Parathyroid adenoma (tissue), 2 donors: ENCODE measurements around the gene EXOC4.

Experiments
- H2AFZ ChIP-seq: fragments of 300-600 bp; sonication (generic); one replicate; pipeline ENCODE4 v1.7.0; 2017; ENCODE audit warnings: antibody characterized with exemption, mild to moderate bottlenecking
- H3K27ac ChIP-seq: fragments of 300-600 bp; sonication (generic); one replicate; pipeline ENCODE4 v1.7.0; 2017
- H3K27me3 ChIP-seq: fragments of 300-600 bp; sonication (generic); one replicate; pipeline ENCODE4 v1.7.0; 2017; ENCODE audit warnings: low read length; ENCODE audit not compliant: control insufficient read depth, insufficient read depth
- H3K36me3 ChIP-seq: fragments of 300-600 bp; sonication (generic); one replicate; pipeline ENCODE4 v1.7.0; 2017; ENCODE audit warnings: low read length; ENCODE audit not compliant: control insufficient read depth, insufficient read depth
- H3K4me1 ChIP-seq: fragments of 300-600 bp; sonication (generic); one replicate; pipeline ENCODE4 v1.7.0; 2017; ENCODE audit warnings: control low read depth
- H3K4me2 ChIP-seq: fragments of 300-600 bp; sonication (generic); one replicate; pipeline ENCODE4 v1.7.0; 2017; ENCODE audit warnings: low read length
- H3K4me3 ChIP-seq: fragments of 300-600 bp; sonication (generic); one replicate; pipeline ENCODE4 v1.7.0; 2017; ENCODE audit warnings: low read depth, low read length
- H3K79me2 ChIP-seq: fragments of 300-600 bp; sonication (generic); one replicate; pipeline ENCODE4 v1.7.0; 2017; ENCODE audit warnings: control low read depth
- H3K9ac ChIP-seq: fragments of 300-600 bp; sonication (generic); one replicate; pipeline ENCODE4 v1.7.0; 2017; ENCODE audit warnings: mild to moderate bottlenecking
- H3K9me3 ChIP-seq: fragments of 300-600 bp; sonication (generic); one replicate; pipeline ENCODE4 v1.7.0; 2017; ENCODE audit warnings: low read length; ENCODE audit not compliant: control insufficient read depth
- CTCF ChIP-seq: fragments of 300-600 bp; sonication (generic); IDR thresholded peaks from one replicate; pipeline ENCODE4 v1.7.0; 2017; ENCODE audit warnings: antibody characterized with exemption, mild to moderate bottlenecking
- donor health status: primary hyperparathyroidism.

Gene EXOC4

DNA sequence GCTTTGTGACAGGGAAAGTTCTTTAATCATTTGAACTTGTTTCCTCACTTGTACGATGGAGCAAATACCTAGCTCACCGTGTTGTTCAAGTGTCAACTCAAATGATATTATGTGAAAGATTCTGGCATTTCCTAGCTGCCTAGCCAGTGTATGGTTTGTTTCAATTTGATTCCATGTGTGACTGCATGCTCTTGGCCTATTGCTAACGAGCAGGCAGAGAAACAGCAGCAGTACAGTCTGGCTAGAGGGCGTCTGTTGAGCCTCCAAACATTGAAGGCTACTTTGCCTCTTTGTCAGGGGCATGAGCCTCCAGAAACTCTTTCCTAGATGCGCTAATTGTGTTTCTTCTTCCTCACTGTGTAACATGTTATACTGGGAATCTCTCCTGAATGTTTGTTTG is 417.4 kb downstream of the EXOC4 start:
- Histone ChIP-seq H3K27me3 (no peaks in the 10 kb centered on the region), H3K9ac (no peak overlapping the region), H3K27ac (no peak overlapping the region), H3K4me2 (no peak overlapping the region), H3K36me3 (no peaks in the 10 kb centered on the region), H3K9me3 (no peaks in the 10 kb centered on the region), H2AFZ (no peak overlapping the region), H3K4me1 (peaks cover 2% of the 10 kb centered on the region), H3K4me3 (no peak overlapping the region), H3K79me2 (no peaks in the 10 kb centered on the region)
- TF ChIP-seq CTCF: no peak

DNA sequence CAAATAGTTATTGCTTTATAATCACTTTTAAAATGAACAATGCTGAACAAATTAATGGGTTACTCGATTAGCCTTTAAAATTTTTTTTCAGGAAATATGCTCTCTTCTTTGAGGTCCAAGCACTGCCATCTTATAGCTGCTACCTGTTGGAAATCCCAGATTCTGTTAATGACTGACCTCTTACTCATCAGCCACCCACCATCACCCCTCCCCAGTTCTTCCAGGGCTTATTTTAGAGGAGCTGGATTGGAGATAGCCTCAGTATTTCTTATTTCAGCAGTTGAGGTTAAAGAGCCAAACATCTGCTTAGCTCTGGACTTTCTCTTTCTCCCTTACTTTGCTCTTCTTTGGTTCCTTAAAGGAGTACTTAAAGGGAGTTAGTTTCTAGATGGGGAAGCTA is 420.0 kb downstream of the EXOC4 start:
- H3K27ac ChIP-seq: no peak overlapping the region
- H3K27me3 ChIP-seq: no peaks in the 10 kb centered on the region
- no peaks in the 10 kb centered on the region for H3K36me3 ChIP-seq
- peaks cover 2% of the 10 kb centered on the region for H3K4me1 ChIP-seq
- no peaks in the 10 kb centered on the region for H3K9me3 ChIP-seq
- TF ChIP-seq CTCF: no peak
- H3K4me2 ChIP-seq: no peak overlapping the region
- no peak overlapping the region for H3K9ac ChIP-seq
- no peak overlapping the region for H2AFZ ChIP-seq
- no peak overlapping the region for H3K4me3 ChIP-seq
- H3K79me2 ChIP-seq: no peaks in the 10 kb centered on the region

DNA sequence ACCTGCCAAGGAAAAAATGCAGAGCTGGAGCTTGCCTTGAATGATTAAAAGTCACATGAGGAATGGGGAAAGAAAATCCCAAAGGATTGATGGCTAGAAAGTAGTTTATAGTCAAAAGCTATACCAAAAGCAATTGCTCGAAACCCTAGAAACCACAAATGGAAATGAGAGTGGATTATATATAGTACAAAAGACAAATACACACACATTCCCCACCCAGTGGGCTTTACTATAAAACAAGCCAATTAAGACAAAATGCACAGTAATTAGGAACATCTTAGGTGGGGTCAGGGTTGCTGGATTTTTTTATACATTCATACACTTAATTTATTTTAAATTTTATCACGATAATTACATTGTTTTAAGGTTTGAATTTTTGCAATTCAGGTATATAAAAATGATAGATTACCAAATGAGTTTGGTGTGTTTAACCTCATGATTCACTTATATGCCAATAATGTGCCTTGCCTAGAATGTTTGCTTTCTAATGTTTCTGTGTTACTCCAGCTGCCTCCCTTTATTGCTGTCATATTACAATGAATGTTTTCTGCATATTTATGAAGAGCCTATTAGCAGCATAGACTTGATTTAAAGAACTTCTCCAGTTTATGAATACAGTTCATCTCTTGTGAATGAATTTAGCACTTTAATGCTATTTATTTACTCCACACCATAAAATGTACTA is 421.3 kb downstream of the EXOC4 start:
- no peak overlapping the region for H3K4me3 ChIP-seq
- H3K4me1 ChIP-seq: peaks cover 2% of the 10 kb centered on the region
- no peak for TF ChIP-seq CTCF
- H3K36me3 ChIP-seq: no peaks in the 10 kb centered on the region
- H3K79me2 ChIP-seq: no peaks in the 10 kb centered on the region
- H3K9me3 ChIP-seq: no peaks in the 10 kb centered on the region
- no peak overlapping the region for H2AFZ ChIP-seq
- H3K27me3 ChIP-seq: no peaks in the 10 kb centered on the region
- no peak overlapping the region for H3K27ac ChIP-seq
- H3K9ac ChIP-seq: no peak overlapping the region
- H3K4me2 ChIP-seq: no peak overlapping the region

DNA sequence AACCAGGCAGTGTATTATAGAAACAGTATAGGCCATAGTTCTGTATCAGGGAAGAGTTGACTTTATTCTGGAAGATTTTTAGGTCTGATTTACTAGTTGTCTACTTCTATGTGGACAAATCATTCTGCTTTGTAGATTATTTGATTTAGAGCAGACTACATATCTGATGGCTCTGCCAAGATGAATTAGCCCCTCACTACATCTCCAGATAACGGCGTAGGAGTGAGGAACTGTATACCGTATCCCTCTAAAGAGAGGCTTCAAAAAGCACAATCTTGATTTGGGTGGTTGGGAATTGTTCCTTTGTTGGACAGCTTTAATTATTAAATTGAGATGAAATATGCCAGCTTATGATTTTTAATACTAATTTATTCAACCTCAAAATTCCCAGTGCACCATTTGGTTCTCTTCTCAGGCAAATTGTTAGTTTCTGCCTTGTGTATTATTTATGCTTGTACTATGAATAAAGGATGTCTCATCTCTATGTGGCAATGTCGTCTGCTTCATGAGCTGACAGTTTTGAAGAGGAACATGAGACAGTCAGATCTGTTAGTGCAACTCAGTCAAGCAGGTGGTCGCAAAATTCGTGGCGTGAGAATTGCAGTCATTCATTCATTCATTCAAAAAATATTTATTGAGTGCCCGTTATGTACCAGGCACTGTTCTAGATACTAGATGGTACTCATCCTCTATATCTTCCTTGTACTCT is 422.8 kb downstream of the EXOC4 start:
- no peaks in the 10 kb centered on the region for H3K9me3 ChIP-seq
- no peak overlapping the region for H2AFZ ChIP-seq
- H3K4me3 ChIP-seq: no peak overlapping the region
- H3K9ac ChIP-seq: no peak overlapping the region
- no peaks in the 10 kb centered on the region for H3K79me2 ChIP-seq
- no peak overlapping the region for H3K27ac ChIP-seq
- H3K27me3 ChIP-seq: no peaks in the 10 kb centered on the region
- TF ChIP-seq CTCF: no peak
- H3K4me2 ChIP-seq: no peak overlapping the region
- no peaks in the 10 kb centered on the region for H3K36me3 ChIP-seq
- H3K4me1 ChIP-seq: peaks cover 2% of the 10 kb centered on the region
